BJ (cell line): ENCODE data around the gene SORCS1. TPM values are rescaled to one million over a fixed set of nuclear protein-coding genes. Genes with fewer than 3 reads are reported as not detected.

Experiments used
- CTCF ChIA-PET: fragments of 350-600 bp; formaldehyde crosslinking; extraction: SDS; loops from one replicate; lab custom pipeline; 2021; ENCODE audit warnings: antibody characterized with exemption, inconsistent platforms; lab: Yijun Ruan, JAX
- POLR2A ChIA-PET: fragments of 300-600 bp; sonication (Branson Sonifier 250); formaldehyde crosslinking; extraction: SDS; loops from one replicate; lab custom pipeline; 2021; ENCODE audit warnings: antibody characterized with exemption; lab: Charles Lee
- DNase-seq: peaks from one replicate; pipeline ENCODE4 v3.0.0-alpha.2; 2011; ENCODE audit warnings: low read depth
- H3K27me3 ChIP-seq: 2 replicates; pipeline ENCODE4 v1.6.0; 2011; ENCODE audit warnings: low read length; ENCODE audit not compliant: control insufficient read depth, insufficient read depth
- H3K36me3 ChIP-seq: 2 replicates; pipeline ENCODE4 v1.5.1; 2011; ENCODE audit warnings: low read length; ENCODE audit not compliant: control insufficient read depth, insufficient read depth
- H3K4me3 ChIP-seq: 2 replicates; pipeline ENCODE4 v1.5.1; 2011; ENCODE audit warnings: low read depth, mild to moderate bottlenecking, control low read depth, low read length
- CTCF ChIP-seq: IDR thresholded peaks from 2 replicates; pipeline ENCODE4 v1.5.1; 2011; ENCODE audit warnings: low read depth, mild to moderate bottlenecking, control low read depth, inconsistent platforms, low read length, moderate library complexity; ENCODE audit not compliant: insufficient read depth
- polyA plus RNA-seq: library from polyadenylated mRNA; depleted of rRNA; stranded (reverse); fragments of >200 nt; gene quantifications from 2 replicates; pipeline ENCODE4 v1.2.3, GENCODE V29; 2011

The SORCS1 gene
- polyA plus RNA-seq, 1 experiment, result 0.01 TPM

GRCh38 chr10:106741006-106741530 is 423.4 kb downstream of the SORCS1 start:
- POLR2A ChIA-PET, result no interaction called here

GRCh38 chr10:106740071-106740470 is 424.4 kb downstream of the SORCS1 start:
- no peak for TF ChIP-seq CTCF
- Histone ChIP-seq H3K4me3 (no peak overlapping the region), H3K36me3 (no peaks in the 10 kb centered on the region), H3K27me3 (no peaks in the 10 kb centered on the region)
- ChIA-PET POLR2A (no interaction called here), CTCF (interaction anchor here (1.1 kb wide), 1 partner anchor 10 kb away, joined by 3 read pairs; no protein-coding TSS in a partner anchor)
- no peak for DNase-seq

More at GRCh38 chr10:106741006-106741530, 423.4 kb downstream of the SORCS1 start:
- no peak for TF ChIP-seq CTCF
- DNase-seq, result no peak
- no peaks in the 10 kb centered on the region for H3K27me3 ChIP-seq
- CTCF ChIA-PET, result no interaction called here
- no peak overlapping the region for H3K4me3 ChIP-seq
- no peaks in the 10 kb centered on the region for H3K36me3 ChIP-seq

- Histone ChIP-seq H3K27me3 (no peaks in the 10 kb centered on the region), H3K36me3 (no peaks in the 10 kb centered on the region), H3K4me3 (no peak overlapping the region)
- DNase-seq, result no peak
- POLR2A ChIA-PET, result no interaction called here
- CTCF ChIA-PET, result no interaction called here
- TF ChIP-seq CTCF, result no peak
These were observed 430.3 kb downstream of the SORCS1 start for GRCh38 chr10:106734220-106734619.

- TF ChIP-seq CTCF, result no peak
- ChIA-PET POLR2A (no interaction called here), CTCF (interaction anchor here (1.1 kb wide), 1 partner anchor 17 kb away, joined by 4 read pairs; no protein-coding TSS in a partner anchor)
- no peaks in the 10 kb centered on the region for H3K27me3 ChIP-seq
- H3K36me3 ChIP-seq, result no peaks in the 10 kb centered on the region
- H3K4me3 ChIP-seq, result no peak overlapping the region
- DNase-seq, result no peak
These were observed 436.3 kb downstream of the SORCS1 start for GRCh38 chr10:106728232-106728631.

- no peak for TF ChIP-seq CTCF
- ChIA-PET CTCF (interaction anchor here (0.6 kb wide), 1 partner anchor 11 kb away, joined by 4 read pairs; no protein-coding TSS in a partner anchor), POLR2A (no interaction called here)
- Histone ChIP-seq H3K36me3 (no peaks in the 10 kb centered on the region), H3K4me3 (no peak overlapping the region), H3K27me3 (no peaks in the 10 kb centered on the region)
- DNase-seq, result no peak
These were observed 437.3 kb downstream of the SORCS1 start for GRCh38 chr10:106727170-106727569.
